Measurements from ENCODE around the gene GSDME.

GSDME gene

DNA sequence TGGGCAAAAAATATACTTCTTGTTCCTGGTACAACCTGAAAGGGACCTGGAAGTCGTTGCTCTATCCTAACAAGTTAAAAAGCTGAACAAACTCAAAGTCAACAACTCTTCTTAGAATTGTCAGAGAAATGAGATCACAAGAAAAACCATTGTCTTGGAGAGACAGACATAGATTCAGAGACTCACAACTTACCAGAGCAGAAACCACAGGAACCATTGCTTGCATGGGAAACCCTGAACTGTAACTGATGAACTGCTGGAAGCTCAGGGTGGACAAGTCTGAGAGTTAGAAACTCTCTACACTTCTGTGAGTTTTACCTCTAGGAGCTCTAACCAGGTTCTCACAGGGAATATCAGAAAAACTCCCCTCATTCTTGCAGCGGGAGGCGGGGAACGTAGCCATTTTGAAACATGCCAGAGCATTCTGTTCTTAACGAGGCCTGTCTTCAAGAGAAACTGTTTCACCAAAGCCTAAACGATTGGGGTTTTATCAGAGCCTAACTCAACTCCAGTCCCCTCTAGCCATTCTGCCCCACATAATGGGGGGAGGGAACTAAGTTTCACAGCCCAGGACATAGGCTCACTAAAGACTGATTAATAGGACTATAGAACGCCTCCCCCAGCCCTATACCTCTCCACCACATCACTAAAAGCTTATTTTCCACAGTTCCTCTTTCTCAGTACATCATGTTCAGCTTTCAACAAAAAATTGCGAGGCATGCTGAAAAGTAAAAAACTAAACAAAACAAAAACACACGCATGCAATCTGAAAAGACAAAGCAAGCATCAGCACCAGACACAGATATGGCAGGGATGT, 12.0 kb upstream of the GSDME start:
- DNase-seq: no peak

- no peak for DNase-seq
Observed at GRCh38 chr7:24767878-24768569, 10.8 kb upstream of the GSDME start.

GRCh38 chr7:24764972-24765744, 7.9 kb upstream of the GSDME start:
- DNase-seq: no peak

DNA sequence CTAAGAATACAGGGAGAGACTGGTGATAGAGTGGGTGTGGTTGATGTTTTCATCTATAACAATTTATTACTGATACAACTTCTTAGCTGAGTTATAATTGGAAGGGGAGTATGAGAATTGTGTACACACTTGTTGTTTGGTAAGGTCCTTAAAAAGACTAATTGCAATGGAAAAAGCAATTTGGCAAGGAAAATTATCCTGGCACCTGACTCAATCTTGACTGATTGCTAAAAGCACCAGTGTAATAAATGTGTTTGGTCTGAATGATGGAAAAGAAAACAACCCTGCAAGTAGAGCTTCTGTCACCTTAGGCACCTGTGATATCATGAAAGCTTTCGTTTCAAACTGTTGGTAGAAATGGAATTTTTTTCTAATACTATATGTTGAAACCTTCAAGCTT, 6.7 kb upstream of the GSDME start:
- DNase-seq: peak; percentile 3

DNA sequence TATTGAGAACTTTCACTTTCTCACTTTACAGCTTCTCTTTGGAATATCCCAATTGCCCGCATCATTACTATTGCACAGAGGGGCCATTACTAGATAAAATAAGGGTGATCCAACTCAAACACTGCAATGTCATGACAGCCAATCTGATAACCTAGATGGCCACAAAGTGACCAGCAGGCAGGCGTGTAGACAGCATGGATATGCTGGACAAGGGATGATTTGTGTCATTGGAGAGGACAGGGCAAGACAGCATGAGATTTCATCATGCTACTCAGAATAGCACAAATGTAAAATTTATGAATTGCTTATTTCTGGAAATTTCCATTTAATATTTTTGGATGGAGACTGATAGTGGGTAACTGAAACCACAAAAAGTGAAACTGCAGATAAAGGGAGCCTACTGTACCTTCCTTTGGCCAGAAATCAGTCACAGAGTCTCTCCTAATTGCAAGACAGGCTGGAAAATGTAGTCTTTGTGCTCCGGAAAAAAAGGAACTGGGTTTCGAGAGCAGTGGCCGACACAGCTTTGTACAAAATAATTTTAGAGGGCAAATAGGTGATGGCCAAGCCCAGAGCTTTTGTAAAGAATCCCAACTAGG, 6.1 kb upstream of the GSDME start:
- no peak for DNase-seq

DNA sequence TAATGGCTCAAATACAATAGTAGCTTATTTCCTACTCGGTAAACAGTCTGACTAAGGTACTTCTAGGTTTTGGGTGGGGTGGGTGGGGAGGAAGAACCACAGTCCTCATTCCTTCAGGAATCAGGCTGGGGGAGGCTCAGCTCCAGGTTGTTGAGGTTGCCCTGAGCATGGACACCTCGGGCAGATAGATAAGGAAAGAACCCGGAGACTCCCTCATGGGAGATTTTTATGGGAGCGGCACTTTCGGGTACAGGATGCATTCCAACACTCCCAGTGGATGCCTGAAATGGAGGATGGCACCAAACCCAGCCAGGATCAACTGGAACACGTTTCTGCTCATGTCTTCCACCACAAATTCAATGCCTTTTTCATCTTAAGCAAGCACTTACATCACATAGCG, 5.5 kb upstream of the GSDME start:
- no peak for DNase-seq

DNA sequence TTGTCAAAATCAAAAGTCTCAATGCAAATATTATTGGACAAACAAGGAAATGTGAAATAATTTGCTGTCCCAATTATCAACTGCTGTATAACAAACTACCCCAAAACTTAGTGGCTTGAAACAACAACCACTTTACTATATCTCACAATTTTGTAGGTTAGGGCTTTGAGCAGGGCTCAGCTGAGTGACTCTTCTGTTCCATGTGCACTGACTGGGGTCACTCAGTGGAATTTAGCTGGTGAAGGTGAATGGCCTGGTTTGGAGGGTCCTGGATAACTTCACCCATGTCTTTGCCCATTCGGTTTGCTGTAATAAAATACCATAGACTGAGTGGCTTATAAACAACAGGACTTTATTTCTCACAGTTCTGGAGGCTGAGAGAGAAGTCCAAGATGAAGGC, 3.7 kb upstream of the GSDME start:
- no peak for DNase-seq

DNA sequence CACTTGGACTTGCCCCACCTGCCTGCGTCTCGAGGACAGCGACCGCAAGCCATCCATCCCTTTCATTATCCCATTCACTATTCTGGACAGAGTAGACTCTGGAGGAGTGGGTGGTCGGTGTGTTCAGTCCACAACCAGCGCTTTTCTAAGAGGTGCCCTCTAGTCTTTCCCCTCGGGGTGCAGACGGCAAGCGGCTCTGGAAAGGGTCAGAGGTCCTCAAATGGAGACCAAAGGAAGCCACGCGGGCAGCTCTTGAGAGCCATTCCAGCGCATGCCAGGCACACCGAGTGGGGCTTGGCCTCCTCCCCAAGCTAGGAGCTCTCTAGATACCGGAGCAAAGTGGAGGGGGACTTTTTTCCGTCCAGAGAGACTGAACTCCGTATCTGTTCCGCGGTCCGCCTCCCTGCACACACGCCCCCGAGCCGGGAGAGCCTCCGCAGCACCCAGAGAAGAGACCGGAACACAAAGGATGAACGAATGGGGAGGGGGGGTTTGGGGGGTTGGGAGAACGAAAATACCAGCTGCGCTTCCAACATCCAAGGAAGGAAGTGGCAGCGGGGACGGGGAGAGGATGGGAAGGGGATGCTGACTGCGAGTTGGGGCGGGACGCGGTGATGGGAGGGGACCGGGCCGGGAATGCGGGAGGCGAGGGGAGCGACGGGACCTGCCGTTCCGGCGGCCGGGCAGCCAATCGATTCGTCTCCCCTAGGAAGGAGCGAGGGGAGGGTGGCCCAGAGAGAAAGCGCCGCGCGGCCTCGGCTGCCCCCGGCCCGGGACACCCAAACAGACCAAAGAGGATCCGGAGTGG, 515 bp downstream of the GSDME start:
- peak; percentile 20 for DNase-seq

DNA sequence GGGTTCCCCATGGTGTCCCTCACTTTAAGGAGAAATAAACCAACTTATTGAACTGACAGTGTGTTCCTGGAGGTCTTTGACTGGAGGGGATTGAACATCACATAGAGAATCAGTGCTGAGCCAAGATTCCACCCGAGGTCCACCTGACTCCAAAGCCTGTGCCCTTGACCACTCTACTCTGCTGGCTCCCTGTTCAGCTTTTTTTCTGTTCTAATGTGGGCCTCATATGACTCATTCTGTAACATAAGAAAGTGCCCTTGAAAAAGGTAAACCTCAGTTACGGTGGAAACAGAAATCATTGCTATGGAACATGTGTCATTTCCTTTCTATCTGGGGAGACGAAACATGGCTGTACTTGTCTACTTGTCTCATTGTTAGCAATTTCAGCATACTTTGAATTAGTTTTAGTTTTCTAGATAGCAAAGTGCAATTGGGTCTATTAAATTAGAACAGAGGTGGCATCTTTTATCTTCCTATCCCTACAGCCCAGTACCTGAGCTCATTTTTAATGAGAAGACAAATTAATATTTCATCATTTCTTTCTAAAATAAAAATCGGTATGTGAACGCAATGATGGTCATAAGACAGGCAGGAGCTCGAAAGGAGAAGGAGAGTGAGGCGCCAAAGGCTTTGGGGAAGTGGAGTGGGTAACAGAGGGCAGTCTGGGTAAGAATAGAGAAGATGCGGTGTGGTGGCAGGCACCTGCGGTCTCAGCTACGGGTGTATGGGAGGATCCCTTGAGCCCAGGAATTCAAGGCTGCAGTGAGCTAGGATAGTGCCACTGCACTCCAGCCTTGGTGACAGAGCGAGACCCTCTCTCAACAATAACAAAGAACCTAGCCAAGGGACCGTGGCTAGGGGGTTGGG, 1.5 kb downstream of the GSDME start:
- DNase-seq: no peak

DNA sequence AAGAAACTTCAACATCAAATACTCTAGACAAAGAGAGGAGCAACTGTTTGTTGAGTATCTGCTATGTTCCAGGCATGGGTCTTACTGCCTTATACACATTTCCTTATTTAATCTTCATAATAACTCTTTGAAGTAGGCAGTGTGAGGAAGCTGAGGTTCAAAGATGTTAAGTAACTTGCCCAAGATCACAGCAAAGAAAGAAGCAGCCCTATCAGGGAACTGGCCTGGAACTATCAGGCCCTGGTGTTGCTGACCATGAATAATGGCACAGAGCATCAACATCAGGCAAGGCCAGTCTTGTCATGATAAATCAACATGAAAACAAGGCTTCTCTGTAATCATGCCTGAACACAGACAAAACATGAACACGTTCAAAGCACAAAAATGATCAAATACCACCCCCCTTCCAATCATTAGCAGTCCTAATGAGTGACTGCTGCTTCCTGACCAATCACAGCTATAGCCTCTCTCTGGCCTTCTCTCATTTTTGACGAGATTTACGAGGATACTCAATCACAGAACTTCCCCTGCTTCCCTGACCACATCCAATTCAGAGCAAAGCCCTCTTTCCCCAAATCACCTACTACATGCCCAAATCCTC, 2.3 kb downstream of the GSDME start:
- DNase-seq: no peak

- DNase-seq: no peak
Observed at GRCh38 chr7:24752073-24752800, 5.0 kb downstream of the GSDME start.

DNA sequence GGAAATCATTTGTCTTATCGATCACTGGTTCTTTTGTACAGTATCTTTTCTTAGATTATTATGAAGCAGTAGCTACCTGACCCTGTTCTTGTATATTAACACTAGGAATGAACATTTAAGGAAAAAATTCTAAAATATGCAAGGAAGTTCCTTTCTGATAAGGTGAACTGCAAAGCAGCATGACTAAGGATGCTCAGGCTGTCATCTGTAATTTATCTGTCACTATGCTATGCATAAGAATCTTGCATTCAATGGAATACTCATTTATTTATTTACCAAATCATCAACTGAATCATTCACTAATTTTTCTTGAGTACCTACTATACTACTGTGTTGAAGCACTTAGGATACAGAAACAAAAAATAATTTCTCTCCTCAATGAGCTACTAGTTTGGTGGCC, 5.8 kb downstream of the GSDME start:
- no peak for DNase-seq

DNA sequence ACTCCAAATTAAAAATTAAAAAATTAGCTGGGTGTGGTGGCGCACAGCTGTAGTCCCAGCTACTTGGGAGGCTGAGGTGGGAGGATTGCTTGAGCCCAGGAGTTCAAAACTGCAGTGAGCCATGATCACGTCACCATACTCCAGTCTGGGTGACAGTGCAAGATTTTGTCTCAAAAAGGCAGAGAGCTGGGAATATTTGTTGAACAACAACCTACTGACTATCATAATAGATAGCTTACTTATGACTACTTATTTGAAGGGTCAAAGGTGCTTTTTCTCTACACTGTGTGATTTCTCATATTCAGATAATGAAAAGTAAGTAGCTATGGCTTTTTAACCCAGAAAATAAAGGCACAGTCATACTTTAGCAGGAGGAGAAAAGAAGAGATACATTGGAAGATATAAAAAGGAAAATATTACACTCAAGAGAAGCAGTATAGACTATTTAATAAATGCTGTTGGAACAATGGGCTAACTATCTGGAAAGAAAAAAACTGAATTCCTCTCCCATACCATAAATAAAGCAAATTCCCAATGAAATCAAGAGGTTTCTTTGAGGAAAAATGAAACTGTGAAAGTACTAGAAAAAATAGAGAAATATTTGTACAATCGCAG, 6.7 kb downstream of the GSDME start:
- no peak for DNase-seq

DNA sequence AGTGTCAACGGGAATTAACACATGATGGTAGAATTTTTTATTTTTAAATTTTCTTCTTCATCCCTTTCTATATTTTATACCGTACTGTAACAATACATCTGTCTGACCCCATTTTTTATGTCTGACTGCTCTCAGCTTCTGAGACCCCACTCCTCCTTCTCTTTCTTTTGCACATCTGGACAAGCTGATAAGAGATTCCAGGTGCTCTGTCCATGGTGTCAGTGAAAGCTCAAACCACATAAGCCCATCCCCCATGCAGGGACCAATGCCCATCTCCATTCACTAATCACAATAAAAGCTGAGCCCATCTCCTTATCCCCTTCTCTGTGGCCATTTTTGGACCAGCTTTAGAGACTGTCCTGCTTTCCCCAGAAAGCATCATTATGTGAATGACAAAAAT, 8.7 kb downstream of the GSDME start:
- DNase-seq: no peak

DNA sequence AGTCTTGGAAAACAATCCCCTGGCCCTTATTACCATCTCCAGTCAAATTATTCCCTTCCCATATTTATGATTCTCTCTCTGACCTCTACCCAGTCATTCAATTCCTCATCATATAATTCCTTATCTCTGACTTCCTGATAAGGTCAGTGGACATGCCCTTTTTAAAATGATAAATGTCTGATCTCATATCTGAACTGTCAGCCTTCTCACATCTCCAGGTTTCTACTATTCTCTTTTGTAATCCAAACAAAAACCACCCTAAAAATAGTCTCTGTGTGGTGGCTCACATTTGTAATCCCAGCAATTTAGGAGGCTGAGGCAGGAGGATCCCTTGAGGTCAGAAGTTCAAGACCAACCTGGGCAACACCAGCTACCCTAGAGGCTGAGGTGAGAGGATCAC, 11.9 kb downstream of the GSDME start:
- no peak for DNase-seq

DNA sequence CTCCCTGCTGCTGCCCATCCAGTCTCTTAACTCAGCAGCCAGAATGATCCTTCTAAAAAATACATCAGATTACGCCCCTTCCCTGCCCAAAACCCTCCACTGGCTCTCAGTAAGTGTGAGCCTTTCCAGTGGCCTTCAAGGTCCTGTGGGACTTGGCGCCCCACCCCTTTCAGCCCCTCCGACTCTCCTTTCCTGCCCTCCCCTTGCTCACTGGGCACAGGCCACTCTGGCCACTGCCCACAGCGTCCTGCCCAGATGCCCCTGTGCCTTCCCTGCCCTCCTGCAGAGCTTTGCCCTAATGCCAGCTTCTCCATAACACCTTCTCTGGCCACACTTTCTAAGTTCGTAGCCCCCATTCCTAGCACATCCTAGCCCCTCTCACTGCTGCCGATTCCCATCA, 13.8 kb downstream of the GSDME start:
- DNase-seq: no peak

DNA sequence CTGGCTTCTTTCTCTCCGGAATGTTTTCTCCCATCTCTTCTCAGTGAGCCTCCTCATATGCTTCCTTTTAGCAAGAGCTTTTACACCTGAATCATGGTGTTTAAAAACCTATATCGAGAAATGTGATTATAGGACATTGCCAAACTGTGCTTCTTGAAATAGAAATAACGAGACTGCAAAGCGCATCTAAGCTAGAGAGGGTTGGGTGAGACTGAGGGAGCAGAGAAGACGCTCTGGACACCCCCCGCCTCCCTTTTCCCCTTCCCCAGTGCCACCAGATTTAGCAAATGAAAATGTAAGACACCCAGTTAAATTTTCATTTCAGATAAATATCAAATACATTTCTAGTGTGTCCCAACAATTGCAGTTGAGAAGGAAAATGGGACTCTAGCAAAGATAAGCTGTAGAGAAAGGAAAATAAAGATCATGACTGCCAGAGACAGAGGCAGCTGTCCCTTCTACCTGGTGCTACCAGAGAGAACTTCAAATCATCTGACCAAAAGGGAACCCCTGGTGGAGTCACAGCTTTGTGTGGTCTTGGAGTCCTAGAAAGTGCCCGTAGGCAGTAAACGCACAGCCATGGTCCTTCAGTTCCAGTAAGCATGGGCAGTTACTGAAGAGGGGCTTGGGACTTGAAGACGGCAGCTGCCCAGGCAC, 14.6 kb downstream of the GSDME start:
- no peak for DNase-seq

DNA sequence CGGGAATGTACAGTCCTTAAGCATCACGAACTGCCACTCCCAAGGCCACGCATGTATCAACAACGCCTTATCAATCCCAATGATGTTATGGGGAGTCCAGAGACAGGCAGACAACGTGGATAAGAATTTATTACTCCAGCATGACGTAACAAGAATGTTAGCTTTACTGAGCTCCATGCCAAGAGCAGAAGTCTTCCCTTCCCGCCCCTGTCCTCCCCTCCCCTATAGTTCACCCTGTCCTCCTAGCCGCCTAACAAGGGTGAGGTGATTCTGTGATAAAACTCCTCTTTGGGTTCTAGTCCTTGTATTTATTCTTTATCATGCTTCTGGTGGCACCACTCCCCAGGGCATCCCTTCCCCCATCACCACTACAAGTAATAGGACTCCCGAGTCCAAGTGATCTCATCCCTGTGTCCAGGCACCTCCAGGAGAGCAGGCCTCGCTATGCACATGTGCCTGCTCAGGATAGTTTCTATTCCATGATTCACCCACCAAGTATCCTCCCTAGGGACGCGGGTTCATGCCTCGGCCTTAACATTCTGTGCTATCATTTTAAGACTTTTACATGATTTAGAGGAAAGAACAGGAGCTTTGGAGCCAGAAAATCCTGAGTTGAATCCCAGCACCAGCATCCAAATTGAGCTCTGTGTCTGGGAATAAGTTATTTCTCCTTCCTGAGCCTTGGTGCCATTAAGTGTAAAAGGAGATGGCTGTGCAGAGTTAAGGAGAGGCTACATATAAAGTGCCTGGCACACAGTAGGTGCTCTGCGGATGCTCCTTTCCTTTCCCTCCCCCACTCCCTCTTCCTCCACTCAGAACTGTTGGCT, 15.4 kb downstream of the GSDME start:
- no peak for DNase-seq
